Measurements from ENCODE around the gene SRXN1. TPM values are rescaled to one million over a fixed set of nuclear protein-coding genes. Genes with fewer than 3 reads are reported as not detected.

The SRXN1 gene
- total and polyA plus RNA-seq, 9 of the 15 experiments (the other 6 are each of a cell fraction or from before 2014, with no cell fraction given) = 6.8 to 36.4 (median 21.6) TPM

DNA sequence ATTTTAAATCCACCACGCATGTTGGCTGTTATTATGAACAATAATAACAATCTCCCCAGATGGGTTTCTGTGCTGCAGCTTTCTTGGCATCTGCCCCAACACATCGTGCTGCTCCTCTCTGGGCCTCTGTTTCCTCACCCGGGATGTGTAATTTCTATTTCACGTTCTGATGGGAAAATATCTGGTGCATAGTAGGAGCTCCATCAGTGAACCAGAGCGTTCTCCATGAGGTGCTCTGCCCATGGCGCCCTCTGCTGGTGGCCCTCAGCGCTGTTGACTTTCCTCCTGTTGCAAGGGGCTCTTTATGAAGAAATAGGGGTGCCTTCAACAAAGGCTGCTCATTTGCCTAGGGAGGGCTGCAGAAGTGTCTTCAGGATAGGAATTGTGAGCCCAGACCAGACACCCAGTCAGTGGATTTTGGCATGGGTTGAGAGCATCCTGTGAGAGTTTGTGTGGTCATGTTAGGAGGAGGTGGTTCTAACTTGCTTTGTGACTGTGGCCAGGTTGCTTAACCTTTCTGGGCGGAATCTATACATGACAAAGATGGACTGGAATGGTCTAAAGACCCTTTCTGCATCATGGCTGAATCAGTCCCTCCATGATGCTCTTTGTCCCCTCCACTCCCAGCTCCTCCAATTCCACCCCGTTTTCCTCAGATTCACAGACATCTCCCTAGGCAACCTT, 14.5 kb upstream of the SRXN1 start (continued):
- TF ChIP-seq, protein P1, sequence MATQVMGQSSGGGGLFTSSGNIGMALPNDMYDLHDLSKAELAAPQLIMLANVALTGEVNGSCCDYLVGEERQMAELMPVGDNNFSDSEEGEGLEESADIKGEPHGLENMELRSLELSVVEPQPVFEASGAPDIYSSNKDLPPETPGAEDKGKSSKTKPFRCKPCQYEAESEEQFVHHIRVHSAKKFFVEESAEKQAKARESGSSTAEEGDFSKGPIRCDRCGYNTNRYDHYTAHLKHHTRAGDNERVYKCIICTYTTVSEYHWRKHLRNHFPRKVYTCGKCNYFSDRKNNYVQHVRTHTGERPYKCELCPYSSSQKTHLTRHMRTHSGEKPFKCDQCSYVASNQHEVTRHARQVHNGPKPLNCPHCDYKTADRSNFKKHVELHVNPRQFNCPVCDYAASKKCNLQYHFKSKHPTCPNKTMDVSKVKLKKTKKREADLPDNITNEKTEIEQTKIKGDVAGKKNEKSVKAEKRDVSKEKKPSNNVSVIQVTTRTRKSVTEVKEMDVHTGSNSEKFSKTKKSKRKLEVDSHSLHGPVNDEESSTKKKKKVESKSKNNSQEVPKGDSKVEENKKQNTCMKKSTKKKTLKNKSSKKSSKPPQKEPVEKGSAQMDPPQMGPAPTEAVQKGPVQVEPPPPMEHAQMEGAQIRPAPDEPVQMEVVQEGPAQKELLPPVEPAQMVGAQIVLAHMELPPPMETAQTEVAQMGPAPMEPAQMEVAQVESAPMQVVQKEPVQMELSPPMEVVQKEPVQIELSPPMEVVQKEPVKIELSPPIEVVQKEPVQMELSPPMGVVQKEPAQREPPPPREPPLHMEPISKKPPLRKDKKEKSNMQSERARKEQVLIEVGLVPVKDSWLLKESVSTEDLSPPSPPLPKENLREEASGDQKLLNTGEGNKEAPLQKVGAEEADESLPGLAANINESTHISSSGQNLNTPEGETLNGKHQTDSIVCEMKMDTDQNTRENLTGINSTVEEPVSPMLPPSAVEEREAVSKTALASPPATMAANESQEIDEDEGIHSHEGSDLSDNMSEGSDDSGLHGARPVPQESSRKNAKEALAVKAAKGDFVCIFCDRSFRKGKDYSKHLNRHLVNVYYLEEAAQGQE (IDR thresholded peaks at IDR 0.05; ENCODE audit: borderline replicate concordance) = peak; percentile 70
- TF ChIP-seq, protein P1 (CRISPR knock-in tag; IDR thresholded peaks at IDR 0.05; ENCODE audit: low read depth) = no peak
- TF ChIP-seq CC2D1A (IDR thresholded peaks at IDR 0.05) (no peak), ATF1 (CRISPR knock-in tag; IDR thresholded peaks at IDR 0.05) (no peak), ATF1 (tag; IDR thresholded peaks at IDR 0.05) (no peak), MXD1 (CRISPR knock-in tag; IDR thresholded peaks at IDR 0.05; ENCODE audit: borderline replicate concordance, poor library complexity, severe bottlenecking) (no peak), ZNF57 (CRISPR knock-in tag; IDR thresholded peaks at IDR 0.05) (no peak), ZNF384 (IDR thresholded peaks at IDR 0.05; ENCODE audit: low read depth, low read length) (peak; percentile 25; the same call in 1 of the 2 replicates), YY1 (IDR thresholded peaks at IDR 0.05; ENCODE audit: borderline replicate concordance in 1 of 3, control insufficient read depth in 1 of 3, extremely low read depth in 1 of 3, insufficient read depth in 3 of 3, insufficient read length in 1 of 3, insufficient replicate concordance in 2 of 3, low read depth in 1 of 3, low read length in 2 of 3) (peak in 1 of 3 experiments; percentile 23), FOXP1 (CRISPR knock-in tag; IDR thresholded peaks at IDR 0.05) (0 out of 2 replicates have a peak, but pooled peaks have one; percentile 57), JUND (IDR thresholded peaks at IDR 0.05; ENCODE audit: borderline replicate concordance, low read depth, low read length) (peak; percentile 21; the same call in 1 of the 2 replicates), JUND (tag; IDR thresholded peaks at IDR 0.05; ENCODE audit: borderline replicate concordance, low read depth, low read length) (no peak)
- TF ChIP-seq, protein P2, sequence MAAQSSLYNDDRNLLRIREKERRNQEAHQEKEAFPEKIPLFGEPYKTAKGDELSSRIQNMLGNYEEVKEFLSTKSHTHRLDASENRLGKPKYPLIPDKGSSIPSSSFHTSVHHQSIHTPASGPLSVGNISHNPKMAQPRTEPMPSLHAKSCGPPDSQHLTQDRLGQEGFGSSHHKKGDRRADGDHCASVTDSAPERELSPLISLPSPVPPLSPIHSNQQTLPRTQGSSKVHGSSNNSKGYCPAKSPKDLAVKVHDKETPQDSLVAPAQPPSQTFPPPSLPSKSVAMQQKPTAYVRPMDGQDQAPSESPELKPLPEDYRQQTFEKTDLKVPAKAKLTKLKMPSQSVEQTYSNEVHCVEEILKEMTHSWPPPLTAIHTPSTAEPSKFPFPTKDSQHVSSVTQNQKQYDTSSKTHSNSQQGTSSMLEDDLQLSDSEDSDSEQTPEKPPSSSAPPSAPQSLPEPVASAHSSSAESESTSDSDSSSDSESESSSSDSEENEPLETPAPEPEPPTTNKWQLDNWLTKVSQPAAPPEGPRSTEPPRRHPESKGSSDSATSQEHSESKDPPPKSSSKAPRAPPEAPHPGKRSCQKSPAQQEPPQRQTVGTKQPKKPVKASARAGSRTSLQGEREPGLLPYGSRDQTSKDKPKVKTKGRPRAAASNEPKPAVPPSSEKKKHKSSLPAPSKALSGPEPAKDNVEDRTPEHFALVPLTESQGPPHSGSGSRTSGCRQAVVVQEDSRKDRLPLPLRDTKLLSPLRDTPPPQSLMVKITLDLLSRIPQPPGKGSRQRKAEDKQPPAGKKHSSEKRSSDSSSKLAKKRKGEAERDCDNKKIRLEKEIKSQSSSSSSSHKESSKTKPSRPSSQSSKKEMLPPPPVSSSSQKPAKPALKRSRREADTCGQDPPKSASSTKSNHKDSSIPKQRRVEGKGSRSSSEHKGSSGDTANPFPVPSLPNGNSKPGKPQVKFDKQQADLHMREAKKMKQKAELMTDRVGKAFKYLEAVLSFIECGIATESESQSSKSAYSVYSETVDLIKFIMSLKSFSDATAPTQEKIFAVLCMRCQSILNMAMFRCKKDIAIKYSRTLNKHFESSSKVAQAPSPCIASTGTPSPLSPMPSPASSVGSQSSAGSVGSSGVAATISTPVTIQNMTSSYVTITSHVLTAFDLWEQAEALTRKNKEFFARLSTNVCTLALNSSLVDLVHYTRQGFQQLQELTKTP (IDR thresholded peaks at IDR 0.05; ENCODE audit: low read depth in 1 of 2, partially characterized antibody in 2 of 2) = no peak

Data from K562 (cell line).